Ishikawa (cell line): ENCODE measurements around the gene APOA5.

ENCODE experiments used
- CEBPB ChIP-seq: IDR thresholded peaks from 2 replicates; pipeline ENCODE4 v1.6.1; 2012
- CREB1 ChIP-seq: IDR thresholded peaks from 2 replicates; pipeline ENCODE4 v1.6.1; 2012; ENCODE audit warnings: low read depth
- EGR1 ChIP-seq: IDR thresholded peaks from 2 replicates; pipeline ENCODE4 v1.6.1; 2012
- EP300 ChIP-seq: IDR thresholded peaks from 2 replicates; pipeline ENCODE4 v1.6.1; 2012; ENCODE audit warnings: borderline replicate concordance
- FOXM1 ChIP-seq: IDR thresholded peaks from 2 replicates; pipeline ENCODE4 v1.6.1; 2012; ENCODE audit warnings: low read depth, borderline replicate concordance
- MAX ChIP-seq: IDR thresholded peaks from 2 replicates; pipeline ENCODE4 v1.6.1; 2012
- NFIC ChIP-seq: IDR thresholded peaks from 2 replicates; pipeline ENCODE4 v1.6.1; 2012
- RAD21 ChIP-seq: IDR thresholded peaks from 2 replicates; pipeline ENCODE4 v1.6.1; 2012; ENCODE audit warnings: low read depth
- REST ChIP-seq: IDR thresholded peaks from 2 replicates; pipeline ENCODE4 v1.6.1; 2012; ENCODE audit warnings: low read depth, mild to moderate bottlenecking
- TAF1 ChIP-seq: IDR thresholded peaks from 2 replicates; pipeline ENCODE4 v1.6.1; 2012; ENCODE audit warnings: low read depth, mild to moderate bottlenecking
- TCF12 ChIP-seq: IDR thresholded peaks from 2 replicates; pipeline ENCODE4 v1.6.1; 2012; ENCODE audit warnings: low read depth
- USF1 ChIP-seq: IDR thresholded peaks from 2 replicates; pipeline ENCODE4 v1.6.1; 2012
- YY1 ChIP-seq: IDR thresholded peaks from 2 replicates; pipeline ENCODE4 v1.6.1; 2012; ENCODE audit warnings: low read depth
- ZBTB7A ChIP-seq: IDR thresholded peaks from 2 replicates; pipeline ENCODE4 v1.6.1; 2012; ENCODE audit warnings: low read depth

The APOA5 gene

GRCh38 chr11:116792144-116792868 lies 627 bp upstream of the APOA5 start:
- TF ChIP-seq CREB1, result no peak
- TF ChIP-seq MAX, result no peak
- no peak for TF ChIP-seq CEBPB
- no peak for TF ChIP-seq TAF1
- no peak for TF ChIP-seq ZBTB7A
- TF ChIP-seq EP300, result no peak
- TF ChIP-seq RAD21, result no peak

- TF ChIP-seq USF1 (no peak), ZBTB7A (0 out of 2 replicates have a peak, but pooled peaks have one; percentile 40), NFIC (no peak), TAF1 (no peak), RAD21 (peak; percentile 79), FOXM1 (no peak), TCF12 (no peak)
Observed at GRCh38 chr11:116791002-116791812, 472 bp downstream of the APOA5 start.

GRCh38 chr11:116790167-116791001 lies 1.3 kb downstream of the APOA5 start:
- TF ChIP-seq REST, result no peak
- no peak for TF ChIP-seq YY1
- no peak for TF ChIP-seq NFIC

- TF ChIP-seq NFIC (no peak), TCF12 (no peak), USF1 (no peak), CEBPB (no peak), RAD21 (no peak), FOXM1 (no peak), MAX (no peak), EGR1 (no peak), REST (no peak), TAF1 (no peak), EP300 (no peak), ZBTB7A (no peak), CREB1 (no peak), YY1 (no peak)
Observed at GRCh38 chr11:116788975-116789374, 2.7 kb downstream of the APOA5 start.

GRCh38 chr11:116788534-116788933 lies 3.1 kb downstream of the APOA5 start:
- TF ChIP-seq EGR1 (no peak), CREB1 (no peak)
